Islet of Langerhans (tissue), 1 donor: ENCODE results near the gene UCN2.
"Not testable (repeated sequence)": the region's sequence is repeated elsewhere in the genome, so short reads cannot be mapped to it uniquely, and the experiment has no call there.

Source experiments
- FAIRE-seq: peaks from one replicate; lab custom pipeline; 2011; peaks lifted over from hg19 to GRCh38; lab: Jason Lieb, UNC

UCN2 gene

DNA sequence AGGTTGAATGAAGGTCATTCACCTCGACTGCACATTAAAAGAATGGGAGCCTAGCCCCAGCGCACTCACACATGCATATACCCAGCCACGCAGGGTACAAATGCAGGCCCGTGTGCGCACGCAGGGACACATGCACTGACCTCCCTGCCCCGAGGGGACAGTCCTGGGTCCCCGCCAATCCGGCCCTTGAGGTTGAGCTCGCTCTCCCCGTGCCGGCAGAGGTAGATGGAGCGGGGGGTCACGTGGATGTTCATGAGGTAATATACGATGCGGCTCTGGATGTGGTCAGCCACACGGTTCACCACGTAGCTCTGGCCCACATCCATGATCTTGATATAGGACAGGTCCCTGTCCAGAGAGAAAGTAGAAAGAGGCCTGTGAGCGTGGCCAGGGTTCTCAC is 27.5 kb downstream of the UCN2 start:
- no peak for FAIRE-seq

GRCh38 chr3:48535578-48535977 is 28.0 kb downstream of the UCN2 start:
- FAIRE-seq: no peak

GRCh38 chr3:48532977-48533337 is 30.6 kb downstream of the UCN2 start:
- no peak for FAIRE-seq

- no peak for FAIRE-seq
These were observed 31.2 kb downstream of the UCN2 start for GRCh38 chr3:48532271-48532976.

DNA sequence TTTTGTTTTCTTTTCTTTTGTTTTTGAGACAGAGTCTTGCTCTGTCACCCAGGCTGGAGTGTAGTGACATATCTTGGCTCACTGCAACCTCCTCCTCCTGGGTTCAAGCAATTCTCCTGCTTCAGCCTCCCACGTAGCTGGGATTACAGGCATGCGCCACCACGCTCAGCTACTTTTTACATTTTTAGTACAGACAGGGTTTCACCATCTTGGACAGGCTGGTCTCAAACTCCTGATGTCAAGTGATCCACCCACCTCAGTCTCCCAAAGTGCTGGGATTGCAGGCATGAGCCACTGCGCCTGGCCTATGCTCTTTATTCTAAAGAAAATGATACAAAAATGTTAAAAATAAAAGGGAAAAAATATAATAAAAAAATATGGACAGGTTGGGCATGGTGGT is 32.9 kb downstream of the UCN2 start:
- FAIRE-seq: not testable (repeated sequence)

- no peak for FAIRE-seq
These were observed 34.8 kb downstream of the UCN2 start for GRCh38 chr3:48528754-48529153.

- FAIRE-seq: no peak
These were observed 35.5 kb downstream of the UCN2 start for GRCh38 chr3:48528048-48528447.

DNA sequence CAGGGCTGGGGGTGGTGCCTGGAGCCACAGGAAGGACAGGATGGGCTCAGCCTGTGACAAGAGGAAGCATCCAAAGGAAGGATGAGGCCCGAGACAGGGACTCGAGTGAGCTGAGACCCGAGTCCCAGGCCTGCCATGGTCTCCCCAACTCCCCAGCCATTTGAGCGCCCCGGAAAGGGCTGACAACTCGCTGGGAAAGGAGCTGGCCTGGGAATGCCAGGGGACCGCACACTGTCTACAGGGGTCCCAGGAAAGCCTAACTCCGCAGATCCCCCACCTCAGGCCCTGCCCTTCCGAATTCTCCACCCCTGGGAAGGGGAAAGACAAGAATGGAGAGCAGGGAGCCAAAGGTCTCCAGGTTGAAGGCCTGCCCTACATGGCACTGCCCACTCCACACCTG is 38.6 kb downstream of the UCN2 start:
- no peak for FAIRE-seq

DNA sequence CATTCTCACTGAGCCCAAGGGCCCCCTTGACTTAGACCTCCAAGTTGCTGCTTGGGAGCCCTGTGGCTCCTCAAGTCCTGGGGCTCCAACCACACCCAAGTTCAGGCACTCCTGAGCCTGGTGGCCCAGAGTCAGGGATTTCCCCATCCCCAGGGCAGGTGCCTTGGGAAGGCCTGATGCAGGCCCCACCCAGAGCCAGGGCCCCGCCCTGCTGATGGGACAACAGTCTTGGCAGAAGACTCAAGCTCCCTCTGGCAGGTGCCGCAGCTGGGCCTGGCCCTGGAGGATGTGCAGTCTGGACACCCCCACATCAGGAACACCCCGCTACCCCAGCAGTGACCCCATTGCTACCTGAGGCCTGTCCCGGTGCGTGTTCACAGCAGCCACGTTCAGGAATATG is 41.9 kb downstream of the UCN2 start:
- no peak for FAIRE-seq

DNA sequence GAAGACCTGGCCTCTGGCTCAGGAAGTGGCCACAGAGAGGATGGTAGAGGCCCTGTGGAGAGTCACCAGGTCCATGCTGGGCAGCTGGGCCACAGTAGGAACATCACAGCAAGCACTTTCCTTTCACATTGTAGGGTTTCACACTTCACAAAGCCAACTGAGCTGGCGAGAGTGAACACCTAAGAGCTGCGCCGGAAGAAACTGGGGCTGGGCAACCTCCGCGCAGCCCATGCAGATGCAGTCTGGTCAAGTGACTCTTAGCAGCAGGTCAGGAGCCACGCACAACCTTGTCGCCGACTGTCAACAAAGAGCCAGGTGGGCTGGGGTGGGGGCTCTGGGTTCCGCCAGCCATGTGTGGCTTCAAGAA is 44.3 kb downstream of the UCN2 start:
- no peak for FAIRE-seq

- FAIRE-seq: no peak
These were observed 44.8 kb downstream of the UCN2 start for GRCh38 chr3:48518638-48519276.

DNA sequence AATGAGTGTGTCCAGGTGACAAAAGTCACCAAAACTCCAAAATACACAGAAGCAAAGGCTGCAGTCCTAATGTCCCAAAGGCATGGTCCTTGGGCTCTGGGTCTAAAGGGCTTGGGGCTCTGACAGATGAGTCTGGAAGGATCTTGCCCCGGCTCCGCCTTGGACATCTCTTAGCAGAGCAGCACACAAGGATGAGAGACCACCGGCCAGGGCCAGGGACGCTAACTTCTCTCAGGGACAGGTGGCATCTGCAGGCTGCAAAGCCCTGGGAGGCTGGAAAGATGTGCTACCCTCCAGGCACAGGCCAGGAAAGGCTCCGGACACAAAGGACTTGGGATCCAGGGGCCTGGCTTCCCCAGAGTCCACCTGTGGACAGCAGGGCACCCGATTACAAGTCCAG is 45.5 kb downstream of the UCN2 start:
- FAIRE-seq: no peak

DNA sequence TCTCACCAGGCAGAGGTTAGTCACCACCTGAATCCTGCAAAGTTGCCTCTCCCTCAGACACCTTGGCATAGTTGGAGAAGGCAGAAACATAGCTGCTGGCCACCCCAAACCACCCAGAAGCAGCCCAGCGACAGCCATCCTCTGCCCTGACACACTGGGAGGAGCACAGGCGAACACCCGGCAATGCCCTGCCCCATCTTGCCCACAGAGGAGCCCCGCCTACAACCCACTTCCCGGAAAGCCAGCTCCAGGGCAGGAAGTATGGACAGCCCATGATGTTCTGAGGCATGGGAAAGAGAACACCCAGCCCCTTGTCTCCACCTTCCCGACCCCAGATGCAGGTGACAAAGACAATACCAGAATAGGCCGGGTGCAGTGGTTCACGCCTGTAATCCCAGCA is 47.0 kb downstream of the UCN2 start:
- no peak for FAIRE-seq

DNA sequence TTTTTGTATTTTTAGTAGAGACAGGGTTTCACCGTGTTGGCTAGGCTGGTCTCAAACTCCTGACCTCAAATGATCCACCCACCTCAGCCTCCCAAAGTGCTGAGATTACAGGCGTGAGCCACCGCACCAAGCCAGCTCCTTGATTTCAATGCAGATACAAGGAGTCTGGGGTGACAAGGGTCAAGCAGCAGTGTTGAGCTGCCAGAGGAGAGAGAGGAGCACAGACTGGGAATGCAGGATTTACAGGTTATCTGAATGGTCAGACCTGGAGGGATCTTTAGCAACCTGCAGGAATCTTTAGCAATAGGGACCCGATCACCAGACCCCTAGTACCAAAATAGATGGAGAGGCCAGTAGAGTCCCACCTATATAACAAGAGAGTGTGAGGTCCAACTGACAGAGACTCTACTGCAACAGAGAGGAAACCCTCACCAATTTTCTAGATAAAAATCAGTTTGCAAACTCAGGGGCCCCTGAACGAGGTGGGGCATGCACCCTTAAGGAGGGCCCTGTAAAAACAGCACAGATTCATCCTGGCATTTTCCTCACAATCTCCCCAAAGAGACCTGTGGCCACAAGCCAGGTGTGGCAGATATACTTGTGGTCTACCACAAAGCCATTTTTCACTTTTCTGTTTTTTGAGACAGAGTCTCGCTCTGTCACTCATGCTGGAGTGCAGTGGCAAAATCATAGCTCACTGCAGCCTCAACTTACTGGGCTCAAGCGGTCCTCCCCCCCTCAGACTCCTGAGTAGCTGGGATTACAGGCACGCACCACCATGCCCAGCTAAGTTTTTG is 49.0 kb downstream of the UCN2 start:
- FAIRE-seq: no peak
